ENCODE measurements around the gene HERC3. TPM values are rescaled to one million over a fixed set of nuclear protein-coding genes. Genes with fewer than 3 reads are reported as not detected.

The HERC3 gene
- polyA plus RNA-seq, 3 donors, result 30.5 to 36.9 (median 36.7) TPM

DNA sequence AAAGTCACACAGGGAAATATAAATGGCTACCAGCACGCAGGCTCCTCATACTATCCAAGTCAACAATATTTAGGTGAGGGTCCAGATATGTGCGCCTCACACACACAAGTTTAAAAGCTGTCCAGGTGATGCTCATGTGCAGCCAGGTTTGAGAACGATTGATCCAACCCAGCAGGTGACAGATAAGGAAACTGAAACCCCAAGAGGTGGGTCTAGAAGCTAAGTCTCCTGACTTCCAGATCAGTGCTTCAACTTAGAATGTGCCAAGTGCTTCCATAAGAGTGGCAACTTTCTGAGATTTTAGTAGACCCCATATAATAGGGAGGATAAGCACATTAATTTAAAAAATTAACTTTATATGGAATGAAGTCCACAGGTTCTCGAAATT is 159.8 kb downstream of the HERC3 start:
- H3K4me3 Mint-ChIP-seq, result no peak overlapping the region
- no peak for DNase-seq
- Histone ChIP-seq H4K20me1 (ENCODE audit: insufficient read depth, low read length) (no peaks in the 10 kb centered on the region), H3K27me3 (ENCODE audit: control insufficient read depth in 2 of 2, insufficient read depth in 2 of 2, low read length in 2 of 2) (no peaks in the 10 kb centered on the region), H3K9ac (ENCODE audit: insufficient read depth, low read length, poor library complexity, severe bottlenecking) (no peak overlapping the region), H3K4me3 (replicated peaks in 1 of 3; ENCODE audit: low read depth in 2 of 3, low read length in 3 of 3) (no peak overlapping the region), H3K9me3 (replicated peaks in 1 of 2; ENCODE audit: control insufficient read depth in 1 of 2, insufficient read depth in 1 of 2, low read length in 2 of 2) (no peaks in the 10 kb centered on the region), H3K4me1 (ENCODE audit: control insufficient read depth in 1 of 2, insufficient read depth in 2 of 2, low read length in 2 of 2) (no peaks in the 10 kb centered on the region), H3K27ac (ENCODE audit: low read depth in 1 of 2, low read length in 2 of 2) (no peak overlapping the region), H3K36me3 (replicated peaks in 1 of 2; ENCODE audit: control insufficient read depth in 1 of 2, insufficient read depth in 2 of 2, low read length in 2 of 2) (peaks cover 78 to 99% of the 10 kb centered on the region in 2 donors), H3K79me2 (ENCODE audit: insufficient read depth, low read length) (no peaks in the 10 kb centered on the region), H2AFZ (ENCODE audit: insufficient read depth, low read depth, low read length, poor library complexity, severe bottlenecking) (no peak overlapping the region), H3K4me2 (replicated peaks; ENCODE audit: extremely low read depth, low read length, poor library complexity, severe bottlenecking) (no peak overlapping the region)
- TF ChIP-seq, protein P1, sequence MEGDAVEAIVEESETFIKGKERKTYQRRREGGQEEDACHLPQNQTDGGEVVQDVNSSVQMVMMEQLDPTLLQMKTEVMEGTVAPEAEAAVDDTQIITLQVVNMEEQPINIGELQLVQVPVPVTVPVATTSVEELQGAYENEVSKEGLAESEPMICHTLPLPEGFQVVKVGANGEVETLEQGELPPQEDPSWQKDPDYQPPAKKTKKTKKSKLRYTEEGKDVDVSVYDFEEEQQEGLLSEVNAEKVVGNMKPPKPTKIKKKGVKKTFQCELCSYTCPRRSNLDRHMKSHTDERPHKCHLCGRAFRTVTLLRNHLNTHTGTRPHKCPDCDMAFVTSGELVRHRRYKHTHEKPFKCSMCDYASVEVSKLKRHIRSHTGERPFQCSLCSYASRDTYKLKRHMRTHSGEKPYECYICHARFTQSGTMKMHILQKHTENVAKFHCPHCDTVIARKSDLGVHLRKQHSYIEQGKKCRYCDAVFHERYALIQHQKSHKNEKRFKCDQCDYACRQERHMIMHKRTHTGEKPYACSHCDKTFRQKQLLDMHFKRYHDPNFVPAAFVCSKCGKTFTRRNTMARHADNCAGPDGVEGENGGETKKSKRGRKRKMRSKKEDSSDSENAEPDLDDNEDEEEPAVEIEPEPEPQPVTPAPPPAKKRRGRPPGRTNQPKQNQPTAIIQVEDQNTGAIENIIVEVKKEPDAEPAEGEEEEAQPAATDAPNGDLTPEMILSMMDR (IDR thresholded peaks at IDR 0.05), result no peak
- H3K9me3 Mint-ChIP-seq, result no peaks in the 10 kb centered on the region
- H3K27ac Mint-ChIP-seq, result peak overlapping the region in 1 of 7 donors; percentile 11
- WGBS (ENCODE audit: insufficient coverage), result 71% methylated on average over 1 of the region's 4 CpGs
- intact Hi-C loops (cut with micrococcal nuclease), result no loop called here
- H3K36me3 Mint-ChIP-seq, result peaks cover 85% of the 10 kb centered on the region in 2 donors
- H3K4me1 Mint-ChIP-seq, result no peaks in the 10 kb centered on the region
- H3K27me3 Mint-ChIP-seq (ENCODE audit: low read depth in 3 of 3), result no peaks in the 10 kb centered on the region

DNA sequence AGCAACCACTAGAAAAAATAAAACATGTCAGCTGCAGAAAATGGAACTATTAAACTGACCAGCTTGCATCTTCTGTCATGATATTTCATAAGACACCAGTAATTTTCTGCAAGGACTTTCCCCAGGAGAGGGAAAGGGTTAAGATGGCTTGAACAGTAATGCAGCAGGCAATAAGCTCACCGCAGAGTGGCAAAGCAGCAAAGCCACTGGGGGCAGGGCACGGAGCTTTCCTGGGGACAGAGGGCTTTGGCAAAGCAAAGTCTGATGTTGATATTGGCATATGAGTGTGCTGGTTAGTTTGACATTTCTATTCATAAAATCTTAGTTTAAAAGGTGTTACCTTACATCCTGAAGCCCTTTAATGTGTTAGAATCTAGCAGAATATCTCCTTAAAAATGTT is 160.5 kb downstream of the HERC3 start:
- H3K79me2 ChIP-seq (ENCODE audit: insufficient read depth, low read length), result no peaks in the 10 kb centered on the region
- no peaks in the 10 kb centered on the region for H3K4me1 ChIP-seq (ENCODE audit: control insufficient read depth in 1 of 2, insufficient read depth in 2 of 2, low read length in 2 of 2)
- intact Hi-C loops (cut with micrococcal nuclease), result no loop called here
- H3K36me3 ChIP-seq (replicated peaks in 1 of 2; ENCODE audit: control insufficient read depth in 1 of 2, insufficient read depth in 2 of 2, low read length in 2 of 2), result peaks cover 72 to 99% of the 10 kb centered on the region in 2 donors
- H3K9me3 ChIP-seq (replicated peaks in 1 of 2; ENCODE audit: control insufficient read depth in 1 of 2, insufficient read depth in 1 of 2, low read length in 2 of 2), result no peaks in the 10 kb centered on the region
- no peak overlapping the region for H3K4me3 ChIP-seq (replicated peaks in 1 of 3; ENCODE audit: low read depth in 2 of 3, low read length in 3 of 3)
- Mint-ChIP-seq H3K4me3 (no peak overlapping the region), H3K27ac (peak overlapping the region in 1 of 7 donors; percentile 25), H3K36me3 (peaks cover 80 to 83% of the 10 kb centered on the region in 2 donors), H3K4me1 (no peaks in the 10 kb centered on the region), H3K9me3 (no peaks in the 10 kb centered on the region), H3K27me3 (ENCODE audit: low read depth in 3 of 3) (no peaks in the 10 kb centered on the region)
- no peak overlapping the region for H2AFZ ChIP-seq (ENCODE audit: insufficient read depth, low read depth, low read length, poor library complexity, severe bottlenecking)
- TF ChIP-seq, protein P1 (IDR thresholded peaks at IDR 0.05), result no peak
- no peak overlapping the region for H3K4me2 ChIP-seq (replicated peaks; ENCODE audit: extremely low read depth, low read length, poor library complexity, severe bottlenecking)
- no peaks in the 10 kb centered on the region for H4K20me1 ChIP-seq (ENCODE audit: insufficient read depth, low read length)
- no peak overlapping the region for H3K27ac ChIP-seq (ENCODE audit: low read depth in 1 of 2, low read length in 2 of 2)
- no CpG with 5 or more reads among the region's 2 CpGs for WGBS (ENCODE audit: insufficient coverage)
- no peaks in the 10 kb centered on the region for H3K27me3 ChIP-seq (ENCODE audit: control insufficient read depth in 2 of 2, insufficient read depth in 2 of 2, low read length in 2 of 2)
- no peak for DNase-seq
- no peak overlapping the region for H3K9ac ChIP-seq (ENCODE audit: insufficient read depth, low read length, poor library complexity, severe bottlenecking)
